GM12875 (cell line): ENCODE data around the gene HRH3.

Experiments
- H3K4me3 ChIP-seq: one replicate; pipeline ENCODE4 v1.5.1; 2011; ENCODE audit warnings: low read depth, low read length, control low read depth
- TF ChIP-seq, protein P1 (sequence below): IDR thresholded peaks from 2 replicates; pipeline ENCODE4 v1.5.1; 2011; ENCODE audit warnings: low read depth, mild to moderate bottlenecking, control low read depth, inconsistent platforms, low read length, moderate library complexity, borderline replicate concordance; ENCODE audit not compliant: insufficient read depth

Gene HRH3

DNA sequence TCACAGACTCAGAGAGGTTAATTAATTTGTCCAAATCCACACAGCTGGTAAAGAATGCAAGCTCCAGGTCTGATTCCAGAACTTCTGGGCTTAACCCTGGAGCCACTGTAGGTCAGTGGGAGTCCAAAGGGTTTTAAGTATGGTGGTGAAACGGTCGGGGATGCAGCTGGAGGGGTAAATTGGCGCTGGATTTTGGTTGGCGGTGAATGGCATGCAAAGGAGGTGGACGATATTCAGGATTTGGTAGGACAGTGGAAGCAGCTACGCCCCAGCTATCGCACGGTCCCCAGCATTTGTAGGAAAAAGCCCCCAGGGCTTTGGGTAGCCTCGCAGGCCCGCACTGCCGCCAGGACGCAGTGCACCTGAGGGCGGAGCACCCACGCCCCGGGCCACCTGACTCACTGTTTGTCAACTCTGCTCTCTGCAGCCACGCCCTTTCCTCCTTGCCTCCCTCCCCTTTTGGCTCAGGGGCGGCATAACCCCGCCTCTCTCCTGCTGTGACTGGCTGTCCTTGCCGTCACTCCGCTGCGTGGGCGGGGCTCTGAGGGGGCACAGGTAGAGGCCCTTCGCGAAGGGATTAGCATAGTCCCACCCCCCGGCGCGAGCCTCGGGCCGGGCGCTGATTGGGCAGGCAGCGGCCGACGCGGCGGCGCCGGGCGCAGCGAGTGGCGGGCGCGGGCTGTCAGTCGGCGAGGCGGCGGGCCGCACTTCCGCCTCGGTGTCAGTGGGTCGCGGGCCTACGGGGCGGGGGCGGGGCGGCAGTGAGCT lies 17.9 kb upstream of the HRH3 start, which contains the start of gene OSBPL2:
Gene OSBPL2 (plus strand): TSS at position 721 of the 768 bp plus-strand sequence. CDS start 17,664 bp downstream, outside the sequence.
- TF ChIP-seq, protein P1, sequence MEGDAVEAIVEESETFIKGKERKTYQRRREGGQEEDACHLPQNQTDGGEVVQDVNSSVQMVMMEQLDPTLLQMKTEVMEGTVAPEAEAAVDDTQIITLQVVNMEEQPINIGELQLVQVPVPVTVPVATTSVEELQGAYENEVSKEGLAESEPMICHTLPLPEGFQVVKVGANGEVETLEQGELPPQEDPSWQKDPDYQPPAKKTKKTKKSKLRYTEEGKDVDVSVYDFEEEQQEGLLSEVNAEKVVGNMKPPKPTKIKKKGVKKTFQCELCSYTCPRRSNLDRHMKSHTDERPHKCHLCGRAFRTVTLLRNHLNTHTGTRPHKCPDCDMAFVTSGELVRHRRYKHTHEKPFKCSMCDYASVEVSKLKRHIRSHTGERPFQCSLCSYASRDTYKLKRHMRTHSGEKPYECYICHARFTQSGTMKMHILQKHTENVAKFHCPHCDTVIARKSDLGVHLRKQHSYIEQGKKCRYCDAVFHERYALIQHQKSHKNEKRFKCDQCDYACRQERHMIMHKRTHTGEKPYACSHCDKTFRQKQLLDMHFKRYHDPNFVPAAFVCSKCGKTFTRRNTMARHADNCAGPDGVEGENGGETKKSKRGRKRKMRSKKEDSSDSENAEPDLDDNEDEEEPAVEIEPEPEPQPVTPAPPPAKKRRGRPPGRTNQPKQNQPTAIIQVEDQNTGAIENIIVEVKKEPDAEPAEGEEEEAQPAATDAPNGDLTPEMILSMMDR, result no peak

GRCh38 chr20:62237514-62237800 lies 17.4 kb upstream of the HRH3 start:
- TF ChIP-seq, protein P1, result no peak
- no peak overlapping the region for H3K4me3 ChIP-seq

More for the DNA sequence above, 17.9 kb upstream of the HRH3 start, which contains the start of gene OSBPL2:
- peak within 1 kb of the TSS; percentile 64 for H3K4me3 ChIP-seq

DNA sequence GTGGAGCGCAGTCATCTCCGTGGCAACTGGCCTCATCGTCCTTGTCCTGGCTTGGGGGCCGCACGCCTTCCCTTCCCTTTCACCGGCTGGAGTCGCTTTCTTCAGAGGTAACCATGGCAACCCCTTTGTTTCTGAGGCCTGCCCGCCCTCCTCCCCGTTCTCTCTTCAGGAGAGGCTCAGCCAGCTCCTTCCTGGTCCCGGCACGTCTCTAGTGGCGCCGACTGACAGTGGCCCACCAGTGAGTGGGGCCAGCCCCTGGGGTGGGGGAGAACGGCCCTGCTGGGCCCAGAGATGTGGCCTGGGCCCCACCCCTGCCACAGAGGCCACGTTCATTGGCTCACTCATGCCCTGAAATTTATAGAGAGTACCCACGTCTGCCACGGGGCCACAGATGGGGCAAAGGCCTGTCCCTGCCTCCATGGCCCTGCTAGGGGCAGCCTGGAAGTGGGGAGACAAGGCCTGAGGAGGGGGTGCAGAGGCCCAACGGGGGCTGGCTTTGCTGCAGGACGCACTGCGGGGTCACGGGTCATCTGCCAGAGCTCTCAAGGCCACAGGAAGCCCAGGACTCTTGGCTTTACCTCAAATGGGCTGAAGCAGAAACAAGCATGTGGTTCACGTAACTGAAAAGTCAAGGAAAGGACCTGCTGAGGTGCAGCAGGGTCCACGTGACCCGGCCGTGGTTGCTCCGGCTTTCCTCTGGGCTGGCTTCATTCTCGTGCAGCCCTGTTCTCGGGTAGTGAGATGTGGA lies 16.9 kb upstream of the HRH3 start:
- no peak overlapping the region for H3K4me3 ChIP-seq
- TF ChIP-seq, protein P1, result no peak

GRCh38 chr20:62236200-62236599 lies 16.1 kb upstream of the HRH3 start:
- TF ChIP-seq, protein P1, result no peak
- H3K4me3 ChIP-seq, result no peak overlapping the region

DNA sequence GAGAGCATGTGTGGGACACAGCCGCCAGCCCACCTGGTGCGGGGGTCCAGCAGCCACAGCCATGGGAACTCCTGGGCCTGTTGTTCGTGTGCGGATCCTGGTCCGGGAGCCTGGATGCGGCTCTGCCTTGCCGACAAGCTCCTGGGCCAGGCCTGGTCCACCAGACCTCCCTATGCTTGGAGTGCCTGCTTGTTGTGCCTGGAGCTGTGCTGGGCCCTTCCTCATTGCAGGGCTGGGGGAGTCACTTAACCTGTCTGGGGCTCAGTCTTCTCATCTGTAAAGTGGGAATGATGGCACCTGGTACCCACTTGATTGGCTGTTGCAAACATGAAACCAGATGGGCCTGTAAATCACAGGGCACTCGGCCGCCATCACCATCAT lies 15.7 kb upstream of the HRH3 start:
- TF ChIP-seq, protein P1, result no peak
- H3K4me3 ChIP-seq, result no peak overlapping the region

DNA sequence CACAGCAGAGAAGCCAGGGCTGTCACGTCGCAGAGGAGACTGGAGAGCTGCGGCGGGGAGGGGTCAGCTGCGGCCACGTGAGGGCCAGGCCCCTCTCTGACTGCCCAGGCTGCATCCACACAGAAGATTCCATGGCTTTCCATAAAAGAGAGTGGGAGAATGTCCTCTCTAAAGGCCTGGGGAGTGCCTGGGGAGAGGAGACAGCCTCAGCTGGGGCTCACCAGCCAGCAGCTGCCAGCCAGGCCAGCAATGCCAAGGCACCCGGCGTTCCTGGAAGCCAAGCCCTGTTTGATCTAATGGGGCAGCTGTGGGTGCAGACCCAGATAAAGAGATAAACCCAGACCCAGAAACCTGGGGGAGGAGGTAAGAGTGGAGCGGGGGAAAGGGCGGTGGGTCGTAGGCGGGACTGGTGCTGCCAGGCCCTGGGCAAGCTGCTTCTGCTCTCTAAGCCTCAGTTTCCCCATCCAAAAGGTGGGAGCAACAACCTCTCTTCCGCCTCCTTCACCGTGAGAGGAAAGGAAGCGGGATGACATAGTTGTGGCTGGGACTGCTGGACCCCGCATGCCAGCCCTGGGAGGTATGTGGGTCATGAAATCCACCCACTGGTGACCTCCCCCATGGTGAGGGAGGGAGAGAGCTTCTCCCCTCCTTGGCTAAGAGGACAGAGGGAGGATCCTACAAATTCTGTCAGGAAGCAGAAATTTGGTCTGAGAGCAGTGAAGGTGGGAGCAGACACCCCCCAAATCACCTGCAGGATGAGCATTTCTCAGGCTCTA lies 15.1 kb upstream of the HRH3 start:
- no peak overlapping the region for H3K4me3 ChIP-seq
- TF ChIP-seq, protein P1, result no peak
